Endodermal cell (in vitro differentiated cells): ENCODE results near the gene TPRN. TPM values are rescaled to one million over a fixed set of nuclear protein-coding genes. Genes with fewer than 3 reads are reported as not detected.

Experiments used
- DNase-seq: peaks from one replicate; pipeline ENCODE4 v3.0.0-alpha.2; 2017
- H3K27ac ChIP-seq: 2 replicates; pipeline ENCODE4 v1.5.1; 2013; ENCODE audit warnings: mild to moderate bottlenecking, low read depth, low read length, moderate library complexity
- H3K27me3 ChIP-seq: 2 replicates; pipeline ENCODE4 v1.6.1; 2013; ENCODE audit warnings: mild to moderate bottlenecking, low read length, moderate library complexity; ENCODE audit not compliant: insufficient read depth, control insufficient read depth, poor library complexity, severe bottlenecking
- H3K36me3 ChIP-seq: 2 replicates; pipeline ENCODE4 v1.7.0; 2013; ENCODE audit warnings: mild to moderate bottlenecking, low read length, moderate library complexity; ENCODE audit not compliant: control insufficient read depth, insufficient read depth
- H3K4me1 ChIP-seq: one replicate; pipeline ENCODE4 v1.7.0; 2013; ENCODE audit warnings: low read length; ENCODE audit not compliant: control insufficient read depth, insufficient read depth
- H3K4me3 ChIP-seq: 2 replicates; pipeline ENCODE4 v1.5.1; 2013; ENCODE audit warnings: mild to moderate bottlenecking, low read length, moderate library complexity
- H3K9ac ChIP-seq: 2 replicates; pipeline ENCODE4 v1.6.1; 2013; ENCODE audit warnings: mild to moderate bottlenecking, low read length, moderate library complexity; ENCODE audit not compliant: poor library complexity, severe bottlenecking; ENCODE audit errors: extremely low read depth
- H3K9me3 ChIP-seq: 2 replicates; pipeline ENCODE4 v1.6.1; 2013; ENCODE audit warnings: mild to moderate bottlenecking, low read length, moderate library complexity; ENCODE audit not compliant: control insufficient read depth
- H3K27ac Mint-ChIP-seq: 2 replicates; pipeline ENCODE4 v1.8.0; 2020; ENCODE audit warnings: mixed read lengths
- H3K27me3 Mint-ChIP-seq: 2 replicates; pipeline ENCODE4 v1.8.0; 2021; ENCODE audit warnings: mild to moderate bottlenecking, mixed read lengths; ENCODE audit not compliant: insufficient read depth
- H3K36me3 Mint-ChIP-seq: 2 replicates; pipeline ENCODE4 v1.8.0; 2020; ENCODE audit warnings: low read depth, mixed read lengths
- H3K4me1 Mint-ChIP-seq: 2 replicates; pipeline ENCODE4 v1.8.0; 2020; ENCODE audit warnings: mixed read lengths
- H3K4me3 Mint-ChIP-seq: 2 replicates; pipeline ENCODE4 v1.8.0; 2020; ENCODE audit warnings: mild to moderate bottlenecking, moderate library complexity, mixed read lengths
- H3K9me3 Mint-ChIP-seq: 2 replicates; pipeline ENCODE4 v1.8.0; 2020; ENCODE audit warnings: mild to moderate bottlenecking, mixed read lengths
- CTCF ChIP-seq: fragments of 200-600 bp; sonication (generic); conservative IDR thresholded peaks from 2 replicates; pipeline ENCODE4 v1.5.0; 2021; ENCODE audit warnings: antibody characterized with exemption, mild to moderate bottlenecking
- WGBS, 2 experiments: methylation state at CpG; one replicate each; pipeline versions ENCODE4 v1.1.5 to v1.1.7; 2013; ENCODE audit warnings: missing lambda C conversion rate in 2 of 2, mixed read lengths in 1 of 2; ENCODE audit not compliant: insufficient coverage in 1 of 2, insufficient read length in 1 of 2; 5-methylcytosine and 5-hydroxymethylcytosine counted together
- total RNA-seq, 2 donors: library from RNA; stranded (reverse); fragmentation: NEBNext Ultra II Directional in 1 of 2; extraction: Animal tissue kit (Norgen Biotek cat#: 25700) in 1 of 2; gene quantifications; 2 replicates in 1 of 2; 3 replicates in 1 of 2; pipeline ENCODE4 v1.2.1, GENCODE V29; 2021

TPRN gene
- total RNA-seq, 2 donors from 2014 or later: 19.0 to 23.9 TPM

GRCh38 chr9:137183980-137184595 lies 16.5 kb downstream of the TPRN start:
- peaks cover 13% of the 10 kb centered on the region for H3K4me1 Mint-ChIP-seq
- peaks cover 12% of the 10 kb centered on the region for H3K4me1 ChIP-seq
- TF ChIP-seq CTCF: no peak
- H3K9ac ChIP-seq: no peak overlapping the region
- H3K27me3 Mint-ChIP-seq: no peaks in the 10 kb centered on the region
- H3K36me3 Mint-ChIP-seq: peaks cover 19% of the 10 kb centered on the region
- WGBS, 2 experiments: 94 to 95% methylated on average over 27 of the region's 27 CpGs
- no peak overlapping the region for H3K27ac ChIP-seq
- no peak overlapping the region for H3K27ac Mint-ChIP-seq
- H3K36me3 ChIP-seq: peaks cover 19% of the 10 kb centered on the region
- no peaks in the 10 kb centered on the region for H3K27me3 ChIP-seq
- H3K9me3 ChIP-seq: no peaks in the 10 kb centered on the region
- H3K4me3 Mint-ChIP-seq: no peak overlapping the region
- H3K9me3 Mint-ChIP-seq: no peaks in the 10 kb centered on the region
- no peak for DNase-seq
- H3K4me3 ChIP-seq: no peak overlapping the region

GRCh38 chr9:137182836-137183235 lies 17.7 kb downstream of the TPRN start:
- H3K27ac ChIP-seq: no peak overlapping the region
- no peak for TF ChIP-seq CTCF
- Mint-ChIP-seq H3K36me3 (peaks cover 22% of the 10 kb centered on the region), H3K27ac (no peak overlapping the region), H3K9me3 (no peaks in the 10 kb centered on the region), H3K4me3 (no peak overlapping the region), H3K4me1 (peaks cover 12% of the 10 kb centered on the region), H3K27me3 (no peaks in the 10 kb centered on the region)
- WGBS, 2 experiments: 90 to 95% methylated on average over 11 to 17 of the region's 17 CpGs
- H3K27me3 ChIP-seq: no peaks in the 10 kb centered on the region
- H3K9ac ChIP-seq: no peak overlapping the region
- H3K36me3 ChIP-seq: peaks cover 19% of the 10 kb centered on the region
- H3K9me3 ChIP-seq: no peaks in the 10 kb centered on the region
- no peak overlapping the region for H3K4me3 ChIP-seq
- peaks cover 12% of the 10 kb centered on the region for H3K4me1 ChIP-seq
- no peak for DNase-seq

- H3K36me3 Mint-ChIP-seq: peaks cover 22% of the 10 kb centered on the region
- no peaks in the 10 kb centered on the region for H3K9me3 ChIP-seq
- 94 to 96% methylated on average over 13 to 22 of the region's 22 CpGs for WGBS, 2 experiments
- H3K4me3 ChIP-seq: no peak overlapping the region
- H3K9me3 Mint-ChIP-seq: no peaks in the 10 kb centered on the region
- H3K4me1 ChIP-seq: peaks cover 1% of the 10 kb centered on the region
- no peaks in the 10 kb centered on the region for H3K27me3 Mint-ChIP-seq
- no peaks in the 10 kb centered on the region for H3K27me3 ChIP-seq
- no peak for DNase-seq
- no peak overlapping the region for H3K9ac ChIP-seq
- peaks cover 2% of the 10 kb centered on the region for H3K4me1 Mint-ChIP-seq
- no peak overlapping the region for H3K27ac Mint-ChIP-seq
- TF ChIP-seq CTCF: no peak
- peaks cover 12% of the 10 kb centered on the region for H3K36me3 ChIP-seq
- H3K4me3 Mint-ChIP-seq: no peak overlapping the region
- H3K27ac ChIP-seq: no peak overlapping the region
Observed at GRCh38 chr9:137181680-137182079, 18.9 kb downstream of the TPRN start.
